ENCODE measurements around the gene CEP131.

CEP131 gene

GRCh38 chr17:81199482-81199830, 23.3 kb downstream of the CEP131 start:
- DNase-seq (ENCODE audit: low read depth in 2 of 2): no peak

GRCh38 chr17:81198826-81199481, 23.8 kb downstream of the CEP131 start:
- no peak for DNase-seq (ENCODE audit: low read depth in 2 of 2)

GRCh38 chr17:81197831-81198490, 24.8 kb downstream of the CEP131 start:
- DNase-seq (ENCODE audit: low read depth in 2 of 2): no peak

- no peak for DNase-seq (ENCODE audit: low read depth in 2 of 2)
Measured at GRCh38 chr17:81197409-81197795, 25.4 kb downstream of the CEP131 start.

GRCh38 chr17:81196505-81197408, 26.0 kb downstream of the CEP131 start:
- no peak for DNase-seq (ENCODE audit: low read depth in 2 of 2)

DNA sequence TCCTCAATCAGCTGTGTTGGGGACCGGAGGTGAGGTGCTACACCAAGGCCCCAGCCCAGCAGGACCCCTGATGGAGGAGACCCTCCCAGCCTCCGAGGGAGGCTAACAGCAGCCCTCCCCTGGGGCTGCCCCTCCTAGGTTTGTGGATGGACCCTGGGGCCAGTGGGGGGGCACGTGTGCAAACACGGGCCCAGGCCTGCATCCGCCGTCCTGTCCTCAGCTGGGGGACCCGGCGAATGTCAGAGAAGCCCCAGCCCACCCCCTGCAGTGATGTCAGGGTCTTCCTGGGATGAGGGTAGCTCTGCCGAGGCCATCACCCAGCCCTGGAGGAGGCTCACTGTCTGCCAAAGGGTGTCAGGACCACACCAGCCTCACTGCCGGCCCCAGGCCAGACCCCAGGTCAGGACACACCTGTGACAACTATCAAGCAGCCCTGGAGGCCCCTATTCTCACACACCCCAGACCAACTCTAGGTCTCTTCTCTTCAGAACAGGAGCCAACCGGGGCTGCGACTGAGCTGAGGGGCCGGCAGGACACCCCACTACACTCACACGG, 26.7 kb downstream of the CEP131 start:
- no peak for DNase-seq (ENCODE audit: low read depth in 2 of 2)

GRCh38 chr17:81194941-81195901, 27.5 kb downstream of the CEP131 start:
- no peak for DNase-seq (ENCODE audit: low read depth in 2 of 2)

GRCh38 chr17:81194225-81194760, 28.5 kb downstream of the CEP131 start:
- no peak for DNase-seq (ENCODE audit: low read depth in 2 of 2)

DNA sequence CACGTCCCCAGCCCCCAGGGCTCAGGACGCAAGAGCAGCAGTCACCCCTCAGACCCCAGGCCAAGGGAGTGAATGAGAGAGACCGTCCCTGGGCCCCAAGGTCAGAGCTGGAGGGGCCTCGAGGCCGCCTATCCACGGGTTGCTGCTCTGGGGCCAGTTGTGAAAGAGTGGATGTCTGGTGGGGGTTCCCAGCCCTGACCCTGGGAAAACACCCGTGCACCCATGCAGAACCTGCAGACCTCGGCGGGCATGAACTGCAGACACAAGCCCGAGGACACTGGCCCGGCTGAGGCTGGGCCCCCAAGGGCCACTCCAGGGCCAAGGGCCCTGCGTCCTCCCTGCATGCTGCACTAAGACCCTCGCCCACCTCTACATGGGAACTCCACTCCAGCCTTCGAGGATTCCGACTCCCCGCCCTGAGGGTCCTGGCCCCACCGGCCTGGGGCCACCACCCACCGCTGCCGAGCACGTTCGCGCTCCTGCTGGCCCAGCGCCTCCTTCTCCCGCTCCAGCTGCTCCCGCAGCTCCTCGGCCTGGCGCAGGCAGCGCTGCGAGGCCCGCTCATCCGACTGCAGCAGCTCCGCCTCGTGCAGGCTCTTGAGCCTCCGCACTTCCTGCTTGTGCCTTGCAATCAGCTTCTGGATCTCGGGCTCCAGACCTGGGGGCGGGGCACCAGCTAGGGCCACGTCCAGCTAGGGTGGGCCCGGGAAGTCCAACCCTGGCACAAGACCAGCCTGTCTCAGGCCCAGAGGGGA, 29.1 kb downstream of the CEP131 start:
- no peak for DNase-seq (ENCODE audit: low read depth in 2 of 2)

- DNase-seq (ENCODE audit: low read depth in 2 of 2): no peak
Measured at GRCh38 chr17:81193051-81193410, 29.7 kb downstream of the CEP131 start.

DNA sequence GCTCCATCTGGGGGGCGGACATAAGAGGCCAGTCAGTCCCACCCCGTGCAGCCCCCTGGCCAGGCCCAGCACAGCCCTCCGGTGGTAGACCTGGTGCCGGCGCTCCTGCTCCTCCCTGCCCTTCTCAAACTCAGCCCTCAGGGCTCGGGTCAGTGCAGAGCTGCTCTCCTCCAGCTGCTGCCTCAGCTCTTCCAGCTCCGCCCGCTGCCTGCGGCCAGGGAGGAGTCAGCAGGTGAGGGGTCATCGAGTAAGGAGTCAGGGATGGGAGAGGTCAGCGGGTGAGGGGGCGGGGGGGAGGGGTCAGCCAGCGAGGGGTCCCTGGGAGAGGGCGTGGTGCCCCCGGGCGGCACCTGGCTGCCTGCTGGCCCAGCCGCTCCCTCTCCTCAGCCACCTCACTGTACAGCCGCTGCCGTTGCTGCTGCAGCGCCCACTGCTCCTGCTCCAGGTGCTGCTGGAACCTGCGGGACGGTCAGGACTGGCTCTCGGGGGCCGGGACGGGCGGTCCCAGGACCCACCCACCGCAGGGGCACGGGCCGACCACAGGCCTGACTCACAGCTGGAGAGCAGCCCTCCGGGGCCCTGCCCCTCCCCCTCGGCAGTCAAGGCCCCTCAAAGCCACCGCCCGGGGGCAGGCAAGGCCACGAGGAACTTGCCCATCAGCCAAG, 30.2 kb downstream of the CEP131 start:
- DNase-seq (ENCODE audit: low read depth in 2 of 2): no peak

GRCh38 chr17:81191646-81192045, 31.1 kb downstream of the CEP131 start:
- no peak for DNase-seq (ENCODE audit: low read depth in 2 of 2)

DNA sequence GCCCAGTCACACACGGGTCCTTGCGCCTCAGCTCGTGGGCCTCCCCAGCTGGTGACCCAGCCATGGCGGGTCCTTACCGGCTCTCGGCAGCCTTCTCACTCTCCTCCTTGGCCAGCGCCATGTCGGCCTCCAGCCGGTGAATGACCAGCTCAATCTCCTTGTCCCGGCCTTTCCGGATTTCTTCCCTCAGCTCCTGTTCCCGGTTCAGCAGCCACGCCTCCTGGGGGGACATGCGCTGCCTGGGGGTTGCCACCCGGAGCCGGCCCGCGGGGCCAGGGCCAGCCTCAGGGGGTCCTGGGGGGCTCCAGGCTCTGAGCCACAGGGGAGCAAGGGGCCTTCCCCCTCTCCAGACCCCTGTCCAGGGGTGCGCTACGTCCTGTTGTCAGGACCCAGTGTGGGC, 31.6 kb downstream of the CEP131 start:
- DNase-seq (ENCODE audit: low read depth in 2 of 2): no peak

DNA sequence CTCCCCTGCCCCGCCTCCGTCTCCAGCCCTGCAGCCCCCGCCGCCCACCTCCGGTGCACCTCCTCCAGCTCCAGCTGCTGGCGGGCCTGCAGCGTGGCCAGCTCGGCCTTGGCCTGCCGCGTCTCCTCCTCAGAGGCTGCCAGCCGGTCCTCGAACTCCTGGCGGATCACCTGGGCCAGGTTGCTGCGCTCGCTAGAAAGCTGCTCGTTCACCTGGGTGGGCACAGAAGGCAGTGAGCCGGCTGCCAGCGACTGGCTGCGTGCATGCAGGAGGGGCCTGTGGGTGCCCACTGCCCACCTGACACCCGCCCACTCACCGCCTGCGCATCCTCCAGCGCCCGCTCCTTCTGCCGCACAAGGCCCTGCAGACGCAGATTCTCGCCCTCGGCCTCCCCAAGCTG, 32.2 kb downstream of the CEP131 start:
- DNase-seq (ENCODE audit: low read depth in 2 of 2): no peak

DNA sequence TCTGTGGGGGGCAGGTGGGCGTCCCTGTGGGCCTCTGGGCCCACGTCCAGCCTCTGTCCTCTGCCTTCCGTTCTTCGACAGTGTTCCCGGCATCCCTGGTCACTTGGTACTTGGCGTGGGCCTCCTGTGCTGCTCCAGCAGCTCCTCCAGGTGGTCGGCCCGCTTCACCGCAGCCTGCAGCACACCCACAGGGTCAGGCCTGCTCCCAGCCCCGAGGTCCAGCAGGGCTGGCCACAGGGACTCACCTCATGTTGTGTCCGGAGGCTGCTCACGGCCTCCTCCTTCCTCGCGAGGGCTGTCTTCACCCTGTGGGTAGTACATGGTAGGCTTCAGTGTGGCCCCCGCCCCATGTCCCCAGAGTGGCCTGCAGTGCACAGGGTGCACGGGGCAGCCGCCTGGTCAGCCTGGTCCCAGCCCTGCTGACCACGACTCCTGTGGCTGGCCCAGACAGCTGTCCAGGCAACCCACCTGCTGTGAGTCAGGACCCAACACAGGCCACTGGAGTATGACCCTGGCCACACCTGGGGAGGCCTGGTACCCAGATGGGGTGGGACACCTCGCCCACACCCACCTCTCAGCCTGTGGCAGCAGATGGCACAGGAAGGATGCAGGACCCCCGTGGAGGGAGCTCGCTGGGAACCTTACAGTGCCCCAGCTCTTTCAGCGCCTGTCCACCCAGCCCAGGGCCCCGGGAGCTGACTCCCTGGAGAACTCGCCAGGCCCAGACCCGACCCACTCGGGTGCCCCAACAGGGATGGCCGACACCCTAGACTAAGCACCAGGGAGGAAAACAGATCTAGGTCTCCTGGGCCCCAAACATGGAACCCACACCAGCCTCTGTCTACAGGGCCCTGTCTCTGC, 32.9 kb downstream of the CEP131 start:
- no peak for DNase-seq (ENCODE audit: low read depth in 2 of 2)

DNA sequence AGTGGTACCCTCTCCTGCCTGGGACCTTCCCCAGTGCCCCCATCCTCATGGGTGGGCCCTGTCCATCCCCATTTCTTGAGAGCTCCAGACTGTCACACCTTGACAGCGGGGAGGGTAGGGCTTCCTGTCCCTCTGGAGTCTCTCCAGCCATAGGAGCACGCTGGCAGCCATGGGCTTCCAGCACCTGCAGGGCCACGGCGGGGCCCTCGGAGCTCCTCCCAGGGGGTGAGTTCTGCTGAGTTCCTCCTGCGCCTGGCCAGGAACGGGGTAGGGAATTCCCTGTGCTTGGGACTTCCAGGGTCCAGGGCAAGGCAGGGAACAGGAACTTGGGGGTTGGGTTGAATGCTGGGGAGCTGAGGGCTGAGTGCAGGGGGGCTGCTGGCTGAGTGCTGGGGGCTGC, 33.7 kb downstream of the CEP131 start:
- DNase-seq (ENCODE audit: low read depth in 2 of 2): no peak

GRCh38 chr17:81188491-81188840, 34.3 kb downstream of the CEP131 start:
- DNase-seq (ENCODE audit: low read depth in 2 of 2): no peak

DNA sequence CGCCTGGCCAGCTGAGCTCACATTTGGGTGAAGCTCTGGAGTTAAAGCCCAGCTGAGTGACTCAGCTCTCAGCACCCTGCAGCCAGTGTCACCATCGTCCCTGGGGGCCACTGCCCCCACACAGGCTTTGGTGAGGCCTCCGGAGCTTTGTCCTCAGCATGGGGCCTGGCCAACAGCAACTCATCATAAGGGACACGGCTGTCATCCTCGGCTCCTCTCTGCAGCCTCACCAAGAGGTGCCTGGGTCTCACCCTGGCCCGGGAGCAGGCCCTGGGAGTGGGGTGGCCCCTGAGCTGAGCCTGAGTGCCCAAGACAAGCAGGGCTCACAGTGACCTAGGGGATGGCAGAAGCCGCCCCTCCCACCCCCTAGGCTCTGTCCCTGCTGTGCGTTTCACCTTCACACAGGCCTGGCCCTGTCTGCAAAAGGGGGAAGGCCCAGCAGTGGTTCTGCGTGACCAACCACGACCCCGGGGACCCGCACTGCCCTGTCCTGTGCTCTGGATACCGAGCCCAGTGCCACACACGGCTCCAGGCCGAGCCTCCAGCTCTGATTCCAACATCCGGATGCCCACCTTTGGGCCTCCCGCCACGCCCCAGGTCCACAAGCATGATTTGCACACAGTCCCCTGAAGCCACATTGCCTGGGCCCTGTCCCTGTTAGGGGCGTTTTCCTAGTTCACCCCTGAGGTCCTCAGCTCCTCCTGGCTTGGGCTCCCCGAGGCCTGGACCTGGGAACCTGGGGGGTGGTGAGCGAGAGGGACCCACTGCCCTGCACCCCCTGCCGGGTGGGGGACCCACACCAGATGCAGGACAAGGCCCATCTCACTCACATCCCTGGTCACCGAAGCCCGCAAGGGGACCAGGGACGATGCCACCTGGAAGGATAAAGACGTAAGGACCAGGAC, 34.9 kb downstream of the CEP131 start:
- no peak for DNase-seq (ENCODE audit: low read depth in 2 of 2)
